GM06990 (cell line): ENCODE results near the gene DEFB131A.
"Not testable (repeated sequence)": the region's sequence is repeated elsewhere in the genome, so short reads cannot be mapped to it uniquely, and the experiment has no call there.

Source experiments
- DNase-seq: peaks from one replicate; pipeline ENCODE4 v3.0.0-alpha.2; 2011; ENCODE audit not compliant: insufficient read length; ENCODE audit errors: extremely low read depth
- H3K27me3 ChIP-seq: replicated peaks from 2 replicates; pipeline ENCODE4 v1.6.0; 2011; ENCODE audit warnings: low read length; ENCODE audit not compliant: control insufficient read depth, insufficient read depth
- H3K36me3 ChIP-seq: 2 replicates; pipeline ENCODE4 v1.5.1; 2011; ENCODE audit warnings: low read length; ENCODE audit not compliant: control insufficient read depth, insufficient read depth
- H3K4me3 ChIP-seq: replicated peaks from 2 replicates; pipeline ENCODE4 v1.5.1; 2011; ENCODE audit warnings: low read depth, mild to moderate bottlenecking, control low read depth, low read length
- CTCF ChIP-seq: IDR thresholded peaks from 2 replicates; pipeline ENCODE4 v1.5.1; 2011; ENCODE audit warnings: low read length, control low read depth, mild to moderate bottlenecking, inconsistent platforms; ENCODE audit not compliant: insufficient read depth, poor library complexity, severe bottlenecking

DEFB131A gene

GRCh38 chr4:9444114-9444513 is at the start of gene DEFB131A:
TSS of gene DEFB131A (plus strand) at chr4:9444414. CDS start at chr4:9444534, 120 bp downstream.
- DNase-seq, H3K27me3 ChIP-seq, H3K4me3 ChIP-seq, H3K36me3 ChIP-seq: not testable (repeated sequence)

GRCh38 chr4:9405774-9406173 is 38.4 kb upstream of the DEFB131A start:
- not testable (repeated sequence) for H3K27me3 ChIP-seq, DNase-seq, H3K36me3 ChIP-seq, H3K4me3 ChIP-seq

GRCh38 chr4:9406491-9406890 is 37.7 kb upstream of the DEFB131A start:
- DNase-seq, H3K27me3 ChIP-seq, H3K36me3 ChIP-seq, H3K4me3 ChIP-seq: not testable (repeated sequence)

- Histone ChIP-seq H3K4me3 (no peak overlapping the region), H3K27me3 (no peaks in the 10 kb centered on the region), H3K36me3 (no peaks in the 10 kb centered on the region)
- TF ChIP-seq CTCF: no peak
- DNase-seq: no peak
These were observed 34.4 kb upstream of the DEFB131A start for GRCh38 chr4:9409793-9410192.

- DNase-seq, H3K36me3 ChIP-seq, H3K4me3 ChIP-seq, H3K27me3 ChIP-seq: not testable (repeated sequence)
These were observed 22.2 kb upstream of the DEFB131A start for GRCh38 chr4:9421884-9422455.

- not testable (repeated sequence) for H3K4me3 ChIP-seq, H3K36me3 ChIP-seq, H3K27me3 ChIP-seq, DNase-seq
These were observed 18.3 kb upstream of the DEFB131A start for GRCh38 chr4:9425916-9426315.

- DNase-seq, H3K36me3 ChIP-seq, H3K27me3 ChIP-seq, H3K4me3 ChIP-seq: not testable (repeated sequence)
These were observed 14.2 kb upstream of the DEFB131A start for GRCh38 chr4:9430061-9430460.

GRCh38 chr4:9433320-9433719 is 10.9 kb upstream of the DEFB131A start:
- not testable (repeated sequence) for DNase-seq, H3K36me3 ChIP-seq, H3K27me3 ChIP-seq, H3K4me3 ChIP-seq

GRCh38 chr4:9436728-9437127 is 7.5 kb upstream of the DEFB131A start:
- H3K27me3 ChIP-seq, H3K36me3 ChIP-seq, H3K4me3 ChIP-seq, DNase-seq: not testable (repeated sequence)

GRCh38 chr4:9442355-9442754 is 1.9 kb upstream of the DEFB131A start:
- H3K36me3 ChIP-seq, H3K4me3 ChIP-seq, H3K27me3 ChIP-seq, DNase-seq: not testable (repeated sequence)

- not testable (repeated sequence) for H3K4me3 ChIP-seq, DNase-seq, H3K36me3 ChIP-seq, H3K27me3 ChIP-seq
These were observed 467 bp downstream of the DEFB131A start for GRCh38 chr4:9444681-9445080.

- not testable (repeated sequence) for H3K36me3 ChIP-seq, H3K27me3 ChIP-seq, H3K4me3 ChIP-seq, DNase-seq
These were observed 8.0 kb downstream of the DEFB131A start for GRCh38 chr4:9452251-9452650.

GRCh38 chr4:9454284-9454683 is 10.1 kb downstream of the DEFB131A start:
- not testable (repeated sequence) for H3K4me3 ChIP-seq, H3K27me3 ChIP-seq, H3K36me3 ChIP-seq, DNase-seq

GRCh38 chr4:9455046-9455445 is 10.8 kb downstream of the DEFB131A start:
- not testable (repeated sequence) for DNase-seq, H3K27me3 ChIP-seq, H3K4me3 ChIP-seq, H3K36me3 ChIP-seq
